Immature natural killer cell (primary cell): Measurements from ENCODE around the gene DDX56. TPM values are rescaled to one million over a fixed set of nuclear protein-coding genes. Genes with fewer than 3 reads are reported as not detected.
"Not testable (repeated sequence)": the region's sequence is repeated elsewhere in the genome, so short reads cannot be mapped to it uniquely, and the experiment has no call there.

Experiments used
- DNase-seq, 3 donors: peaks; one replicate each; pipeline ENCODE4 v3.0.0; 2022; ENCODE audit warnings: mixed read lengths in 1 of 3
- H3K27ac Mint-ChIP-seq, 6 donors: one replicate each; pipeline ENCODE4 v1.8.0; 2020; ENCODE audit warnings: mixed read lengths in 6 of 6, mild to moderate bottlenecking in 5 of 6, inconsistent platforms in 4 of 6, moderate library complexity in 3 of 6
- H3K27me3 Mint-ChIP-seq, 3 donors: one replicate each; pipeline ENCODE4 v1.8.0; 2020 to 2021; ENCODE audit warnings: low read depth in 3 of 3, mild to moderate bottlenecking in 3 of 3, mixed read lengths in 3 of 3, moderate library complexity in 3 of 3, inconsistent platforms in 1 of 3
- H3K36me3 Mint-ChIP-seq, 3 donors: one replicate each; pipeline ENCODE4 v1.8.0; 2020; ENCODE audit warnings: mixed read lengths in 3 of 3, inconsistent platforms in 2 of 3, mild to moderate bottlenecking in 2 of 3
- H3K4me1 Mint-ChIP-seq, 2 donors: one replicate each; pipeline ENCODE4 v1.8.0; 2020; ENCODE audit warnings: inconsistent platforms in 2 of 2, mild to moderate bottlenecking in 2 of 2, mixed read lengths in 2 of 2, moderate library complexity in 1 of 2
- H3K4me3 Mint-ChIP-seq, 5 donors: one replicate each; pipeline ENCODE4 v1.8.0; 2020; ENCODE audit warnings: mild to moderate bottlenecking in 5 of 5, mixed read lengths in 5 of 5, inconsistent platforms in 3 of 5, moderate library complexity in 3 of 5
- H3K9me3 Mint-ChIP-seq, 6 donors: one replicate each; pipeline ENCODE4 v1.8.0; 2020; ENCODE audit warnings: mild to moderate bottlenecking in 6 of 6, mixed read lengths in 6 of 6, inconsistent platforms in 4 of 6, moderate library complexity in 3 of 6
- polyA plus RNA-seq, 3 donors: library from polyadenylated mRNA; unstranded; fragments of 300-500 nt; fragmentation: Illumina TruSeq; gene quantifications; one replicate each; pipeline ENCODE4 v1.2.3, GENCODE V29; 2021

DDX56 gene
- polyA plus RNA-seq, 3 donors from 2014 or later, result 29.3 to 41.9 (median 33.8) TPM

DNA sequence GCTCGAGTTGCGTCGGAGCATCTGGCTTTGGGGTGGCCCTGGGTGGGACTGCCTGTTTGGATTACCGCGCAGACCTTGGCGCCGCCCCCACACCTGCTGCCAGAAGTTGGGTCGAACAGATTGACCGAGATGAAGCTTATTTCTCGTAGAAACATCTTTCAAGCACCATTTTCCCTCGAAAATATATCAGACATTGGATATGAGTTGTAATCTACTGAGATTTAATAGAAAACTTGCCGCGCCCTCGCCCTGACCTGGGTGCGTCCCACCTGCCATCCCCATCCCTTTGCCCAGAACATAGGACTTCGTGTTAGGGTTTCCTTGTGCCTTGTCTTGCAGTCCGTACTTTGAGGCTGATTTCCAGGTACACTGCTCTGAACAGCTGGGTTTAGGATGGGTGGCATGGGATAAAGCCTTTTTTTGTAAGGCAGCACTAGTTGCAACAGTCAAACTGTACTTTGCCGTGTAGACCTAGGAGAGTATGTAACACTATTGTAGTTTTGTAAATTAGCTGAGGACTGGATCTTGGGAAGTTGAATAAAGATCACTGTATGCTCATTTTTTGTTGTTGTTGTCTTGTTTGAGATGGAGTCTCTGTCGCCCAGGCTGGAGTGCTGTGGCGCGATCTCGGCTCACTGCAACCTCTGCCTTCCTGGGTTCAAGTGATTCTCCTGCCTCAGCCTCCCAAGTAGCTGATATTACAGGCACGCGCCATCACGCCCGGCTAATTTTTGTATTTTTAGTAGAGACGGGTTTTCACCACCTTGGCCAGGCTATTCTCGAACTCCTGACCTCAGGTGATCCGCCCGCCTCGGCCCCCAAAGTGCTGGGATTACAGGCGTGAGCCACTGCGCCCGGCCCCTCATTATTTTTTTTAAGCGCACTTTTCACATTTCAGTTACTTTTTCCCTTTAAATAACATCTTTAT, 33.7 kb upstream of the DDX56 start:
- peaks cover 43 to 53% of the 10 kb centered on the region in 2 donors for H3K4me1 Mint-ChIP-seq
- H3K27me3 Mint-ChIP-seq, result peaks cover 13 to 21% (median 15%) of the 10 kb centered on the region in 3 donors

GRCh38 chr7:44606341-44607140, 32.8 kb upstream of the DDX56 start, which contains the start of gene OGDH:
Gene OGDH (plus strand): TSS chr7:44606627. CDS start chr7:44624344, 17,717 bp downstream.
- DNase-seq, result peak; percentile 99 to 100 (median 100)
- Mint-ChIP-seq H3K9me3 (no peaks in the 10 kb centered on the region), H3K36me3 (no peaks in the 10 kb centered on the region), H3K27ac (peak within 1 kb of the TSS; percentile 98 to 100 (median 98)), H3K4me3 (peak within 1 kb of the TSS; percentile 97 to 99 (median 98)), H3K4me1 (peaks cover 38 to 46% of the 10 kb centered on the region in 2 donors), H3K27me3 (peaks cover 13 to 21% (median 15%) of the 10 kb centered on the region in 3 donors)

More for the DNA sequence above, 33.7 kb upstream of the DDX56 start:
- peak overlapping the region; percentile 97 to 99 (median 98) for H3K4me3 Mint-ChIP-seq
- H3K36me3 Mint-ChIP-seq, result no peaks in the 10 kb centered on the region
- peak overlapping the region; percentile 96 to 100 (median 98) for H3K27ac Mint-ChIP-seq
- no peaks in the 10 kb centered on the region for H3K9me3 Mint-ChIP-seq
- no peak for DNase-seq

- Mint-ChIP-seq H3K9me3 (no peaks in the 10 kb centered on the region), H3K4me1 (peaks cover 35 to 43% of the 10 kb centered on the region in 2 donors), H3K27me3 (peaks cover 13 to 24% (median 15%) of the 10 kb centered on the region in 3 donors), H3K36me3 (peaks cover 0 to 3% (median 0%) of the 10 kb centered on the region in 3 donors), H3K27ac (peak overlapping the region in 4 of 6 donors; percentile 13 to 99 (median 93)), H3K4me3 (peak overlapping the region; percentile 34 to 62 (median 54))
- no peak for DNase-seq
These were observed 31.2 kb upstream of the DDX56 start for GRCh38 chr7:44604941-44605340.

DNA sequence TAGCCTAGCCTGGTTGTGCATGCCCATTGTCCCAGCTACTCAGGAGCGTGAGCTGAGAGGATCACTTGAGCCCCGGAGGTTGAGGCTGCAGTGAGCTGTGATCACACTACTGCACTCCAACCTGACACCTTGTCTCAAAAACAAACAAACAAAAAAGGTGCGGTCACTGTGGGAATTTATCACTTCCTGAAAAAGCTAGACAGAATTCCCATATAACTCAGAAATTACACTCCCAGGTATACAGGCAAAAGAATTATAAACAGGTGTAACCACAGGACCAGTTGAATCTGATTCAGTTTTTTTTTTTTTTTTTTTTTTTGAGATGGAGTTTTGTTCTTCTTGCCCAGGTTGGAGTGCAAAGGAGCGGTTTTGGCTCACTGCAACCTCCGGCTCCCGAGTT, 29.5 kb upstream of the DDX56 start:
- H3K4me1 Mint-ChIP-seq, result peaks cover 22 to 27% of the 10 kb centered on the region in 2 donors
- no peak for DNase-seq
- no peak overlapping the region for H3K4me3 Mint-ChIP-seq
- peaks cover 13 to 21% (median 15%) of the 10 kb centered on the region in 3 donors for H3K27me3 Mint-ChIP-seq
- H3K36me3 Mint-ChIP-seq, result peaks cover 0 to 3% (median 0%) of the 10 kb centered on the region in 3 donors
- no peak overlapping the region for H3K27ac Mint-ChIP-seq
- H3K9me3 Mint-ChIP-seq, result no peaks in the 10 kb centered on the region

DNA sequence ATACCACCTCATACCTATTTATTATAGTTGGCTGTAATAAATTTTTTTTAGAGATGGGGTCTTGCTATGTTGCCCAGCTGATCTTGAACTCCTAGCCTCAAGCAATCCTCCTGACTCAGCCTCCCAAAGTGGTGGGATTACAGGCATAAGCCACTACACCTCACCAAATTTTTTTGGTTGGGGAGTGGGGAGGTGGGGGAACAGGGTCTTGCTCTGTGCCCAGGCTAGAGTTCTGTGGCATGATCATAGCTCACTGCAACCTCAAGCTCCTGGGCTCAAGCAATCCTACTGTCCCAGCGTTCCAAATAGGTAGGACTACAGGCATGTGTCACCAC, 28.8 kb upstream of the DDX56 start:
- Mint-ChIP-seq H3K9me3 (no peaks in the 10 kb centered on the region), H3K27ac (no peak overlapping the region), H3K36me3 (peaks cover 0 to 3% (median 0%) of the 10 kb centered on the region in 3 donors), H3K4me1 (peaks cover 19 to 20% of the 10 kb centered on the region in 2 donors), H3K27me3 (peaks cover 13 to 21% (median 15%) of the 10 kb centered on the region in 3 donors), H3K4me3 (no peak overlapping the region)
- DNase-seq, result no peak

- Mint-ChIP-seq H3K4me1 (no peaks in the 10 kb centered on the region), H3K27me3 (peaks cover 2 to 8% (median 2%) of the 10 kb centered on the region in 3 donors), H3K27ac (no peak overlapping the region), H3K9me3 (no peaks in the 10 kb centered on the region), H3K36me3 (peaks cover 0 to 7% (median 0%) of the 10 kb centered on the region in 3 donors), H3K4me3 (no peak overlapping the region)
- no peak for DNase-seq
These were observed 25.5 kb upstream of the DDX56 start for GRCh38 chr7:44599222-44599621.

DNA sequence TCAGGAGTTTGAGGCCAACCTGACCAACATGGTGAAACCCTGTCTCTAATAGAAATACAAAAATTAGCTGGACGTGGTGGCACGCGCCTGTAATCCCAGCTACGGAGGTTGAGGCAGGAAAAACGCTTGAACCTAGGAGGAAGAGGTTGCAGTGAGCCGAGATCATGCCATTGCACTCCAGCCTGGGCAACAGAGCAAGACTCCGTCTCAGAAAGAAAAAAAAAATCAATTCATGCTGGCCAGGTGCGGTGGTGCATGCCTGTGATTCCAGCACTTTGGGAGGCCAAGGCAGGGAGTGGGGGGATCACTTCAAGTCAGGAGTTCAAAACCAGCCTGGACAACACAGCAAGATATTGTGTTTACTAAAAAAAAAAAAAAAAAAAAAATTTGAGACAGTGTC, 23.5 kb upstream of the DDX56 start:
- not testable (repeated sequence) for H3K4me1 Mint-ChIP-seq, H3K4me3 Mint-ChIP-seq, H3K9me3 Mint-ChIP-seq, H3K27ac Mint-ChIP-seq, DNase-seq, H3K27me3 Mint-ChIP-seq, H3K36me3 Mint-ChIP-seq

- Mint-ChIP-seq H3K4me3 (no peak overlapping the region), H3K27ac (no peak overlapping the region), H3K4me1 (no peaks in the 10 kb centered on the region), H3K27me3 (peaks cover 0 to 4% (median 2%) of the 10 kb centered on the region in 3 donors), H3K9me3 (no peaks in the 10 kb centered on the region), H3K36me3 (peaks cover 0 to 7% (median 0%) of the 10 kb centered on the region in 3 donors)
- DNase-seq, result no peak
These were observed 22.4 kb upstream of the DDX56 start for GRCh38 chr7:44595934-44596635.

DNA sequence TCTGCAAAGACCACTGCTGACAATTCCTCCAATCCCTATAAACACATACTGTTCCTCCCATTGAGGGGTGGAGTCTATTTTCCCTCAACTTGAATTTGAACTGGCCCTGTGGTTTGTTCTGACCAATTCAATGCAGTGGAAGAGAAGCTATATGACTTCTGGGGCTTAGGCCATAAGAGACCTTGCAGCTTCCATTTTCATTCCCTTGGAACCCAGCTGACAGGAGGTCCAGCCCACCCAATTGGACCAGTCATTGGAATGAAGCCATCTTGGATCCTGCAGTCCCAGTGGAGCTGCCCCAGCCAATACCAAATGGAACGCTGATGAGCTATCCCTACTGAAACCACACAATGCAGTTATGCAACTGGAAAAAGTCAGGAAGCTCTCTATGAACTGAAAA, 17.2 kb upstream of the DDX56 start:
- Mint-ChIP-seq H3K4me3 (no peak overlapping the region), H3K27ac (no peak overlapping the region), H3K9me3 (no peaks in the 10 kb centered on the region), H3K27me3 (no peaks in the 10 kb centered on the region), H3K4me1 (peaks cover 3 to 6% of the 10 kb centered on the region in 2 donors), H3K36me3 (peaks cover 0 to 4% (median 0%) of the 10 kb centered on the region in 3 donors)
- DNase-seq, result no peak

GRCh38 chr7:44587843-44588711, 14.4 kb upstream of the DDX56 start:
- Mint-ChIP-seq H3K27ac (peak overlapping the region in 4 of 6 donors; percentile 5 to 39 (median 22)), H3K9me3 (no peaks in the 10 kb centered on the region), H3K36me3 (no peaks in the 10 kb centered on the region), H3K4me1 (peaks cover 3 to 6% of the 10 kb centered on the region in 2 donors), H3K27me3 (no peaks in the 10 kb centered on the region), H3K4me3 (no peak overlapping the region)
- peak; percentile 57 to 67 (median 57) for DNase-seq

DNA sequence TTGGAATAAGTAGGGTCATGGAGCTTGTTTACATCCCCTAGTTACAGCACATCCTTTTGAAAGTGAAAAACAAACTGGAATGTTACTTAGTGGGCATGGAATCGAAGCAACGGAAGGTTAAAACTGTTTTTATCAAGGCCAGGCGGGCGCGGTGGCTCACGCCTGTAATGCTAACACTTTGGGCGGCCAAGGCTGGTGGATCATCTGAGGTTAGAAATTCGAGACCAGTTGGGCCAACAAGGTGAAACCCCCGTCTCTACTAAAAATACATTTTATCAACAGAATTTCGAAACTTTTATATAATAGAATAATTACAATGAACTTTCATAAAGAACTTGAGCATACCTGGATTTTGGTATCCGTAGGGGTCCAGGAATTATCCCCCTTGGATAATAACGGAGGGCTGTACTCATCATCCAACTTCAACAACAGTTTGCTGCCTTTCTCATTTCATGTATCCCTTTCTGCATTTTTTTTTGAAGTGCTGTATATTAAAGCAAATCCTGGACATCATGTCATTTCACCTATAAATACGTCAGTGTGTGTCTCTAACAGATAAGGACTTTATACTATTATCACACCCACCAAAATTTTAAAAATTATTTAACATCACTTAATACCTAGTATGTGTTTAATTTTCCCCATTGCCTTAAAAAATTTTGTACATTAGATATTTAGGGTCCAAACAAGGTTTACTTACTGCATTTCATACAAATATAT, 9.6 kb upstream of the DDX56 start:
- H3K4me1 Mint-ChIP-seq, result peaks cover 35 to 40% of the 10 kb centered on the region in 2 donors
- peaks cover 9 to 14% (median 12%) of the 10 kb centered on the region in 3 donors for H3K36me3 Mint-ChIP-seq
- peak overlapping the region; percentile 95 to 98 (median 96) for H3K27ac Mint-ChIP-seq
- H3K4me3 Mint-ChIP-seq, result peak overlapping the region; percentile 86 to 93 (median 90)
- peaks cover 7 to 11% (median 7%) of the 10 kb centered on the region in 3 donors for H3K27me3 Mint-ChIP-seq
- no peaks in the 10 kb centered on the region for H3K9me3 Mint-ChIP-seq
- DNase-seq, result no peak
